OCI-LY7 (cell line): ENCODE measurements around the gene THOC1. TPM values are rescaled to one million over a fixed set of nuclear protein-coding genes. Genes with fewer than 3 reads are reported as not detected.

ENCODE experiments used
- BruUV-seq: library from RNA; stranded (reverse); fragments of 400-500 nt; replicated peaks from 2 replicates; lab custom pipeline; 2021; lab: Mats Ljungman, UMichigan
- CTCF ChIA-PET: fragments of 300-600 bp; sonication (Branson Sonifier 250); formaldehyde crosslinking; loops from one replicate; lab custom pipeline; 2022; ENCODE audit warnings: antibody characterized with exemption; ENCODE audit not compliant: unreplicated experiment; lab: Charles Lee
- POLR2A ChIA-PET: fragments of 300-600 bp; sonication (Branson Sonifier 250); formaldehyde crosslinking; loops from one replicate; lab custom pipeline; 2022; ENCODE audit warnings: antibody characterized with exemption; lab: Charles Lee
- DNase-seq: peaks from one replicate; pipeline ENCODE4 v3.0.0-alpha.2; 2015; ENCODE audit warnings: low spot score
- H2AFZ ChIP-seq: fragments of 200-600 bp; sonication (generic), shearing (Covaris generic); 2 replicates; pipeline ENCODE4 v1.6.1; 2014; ENCODE audit warnings: mild to moderate bottlenecking, antibody characterized with exemption, low read length, moderate library complexity
- H3K27ac ChIP-seq: fragments of 200-600 bp; sonication (generic); 2 replicates; pipeline ENCODE4 v1.5.1; 2014; ENCODE audit warnings: mixed run types, low read depth, mild to moderate bottlenecking, moderate library complexity, low read length, inconsistent platforms; ENCODE audit not compliant: poor library complexity, severe bottlenecking
- H3K36me3 ChIP-seq: fragments of 200-600 bp; sonication (generic); 2 replicates; pipeline ENCODE4 v1.6.1; 2014; ENCODE audit warnings: mild to moderate bottlenecking, antibody characterized with exemption, low read length, moderate library complexity, mixed read lengths; ENCODE audit not compliant: insufficient read depth
- H3K4me1 ChIP-seq: fragments of 200-600 bp; sonication (generic); 2 replicates; pipeline ENCODE4 v1.5.1; 2014; ENCODE audit warnings: mild to moderate bottlenecking, low read length; ENCODE audit not compliant: insufficient read depth, poor library complexity, severe bottlenecking
- H3K4me2 ChIP-seq: fragments of 200-600 bp; sonication (generic); 2 replicates; pipeline ENCODE4 v1.6.1; 2014; ENCODE audit warnings: mild to moderate bottlenecking, low read length
- H3K4me3 ChIP-seq: fragments of 200-600 bp; sonication (generic); 2 replicates; pipeline ENCODE4 v1.5.1; 2014; ENCODE audit warnings: mild to moderate bottlenecking, low read depth, low read length; ENCODE audit not compliant: poor library complexity, severe bottlenecking
- H3K79me2 ChIP-seq: fragments of 200-600 bp; sonication (generic); 2 replicates; pipeline ENCODE4 v1.6.1; 2016; ENCODE audit warnings: low read depth, mild to moderate bottlenecking, low read length, moderate library complexity, mixed read lengths; ENCODE audit not compliant: insufficient read depth
- H3K9me2 ChIP-seq: fragments of 200-600 bp; sonication (generic); 2 replicates; pipeline ENCODE4 v1.6.1; 2016; ENCODE audit warnings: mild to moderate bottlenecking, low read length, mixed read lengths; ENCODE audit not compliant: insufficient read depth
- H3K9me3 ChIP-seq: fragments of 200-600 bp; sonication (generic); 2 replicates; pipeline ENCODE4 v1.6.1; 2014; ENCODE audit warnings: mild to moderate bottlenecking, mixed run types, low read length, mixed read lengths
- H4K20me1 ChIP-seq: fragments of 200-600 bp; sonication (generic); 2 replicates; pipeline ENCODE4 v1.6.1; 2014; ENCODE audit warnings: mild to moderate bottlenecking, antibody characterized with exemption, low read length, moderate library complexity, mixed read lengths; ENCODE audit not compliant: insufficient read depth
- EZH2phosphoT487 ChIP-seq: fragments of 200-600 bp; sonication (generic); IDR thresholded peaks from 2 replicates; pipeline ENCODE4 v1.6.1; 2018; ENCODE audit warnings: low read depth, borderline replicate concordance, mild to moderate bottlenecking, mixed run types, antibody characterized with exemption, low read length, moderate library complexity, mixed read lengths
- intact Hi-C: fragments of 100-400 bp; cut with micrococcal nuclease; formaldehyde crosslinking; loops from one replicate; pipeline ENCODE4 v1.10.0; 2022; ENCODE audit not compliant: unreplicated experiment
- total RNA-seq, 2 experiments: library from RNA; depleted of rRNA in 1 of 2; stranded (reverse); fragments of >200 nt in 1 of 2; shearing (Covaris generic) in 1 of 2; gene quantifications; 2 replicates each; pipeline ENCODE4 v1.2.3, GENCODE V29; 2014 to 2022
- TF ChIP-seq, protein P1 (sequence below): fragments of 200-600 bp; sonication (generic); conservative IDR thresholded peaks from 2 replicates; pipeline ENCODE4 v1.5.1; 2014; ENCODE audit warnings: mild to moderate bottlenecking, antibody characterized with exemption, low read length, moderate library complexity, mixed read lengths

The THOC1 gene
- total RNA-seq, 2 experiments from 2014 or later: 70.4 to 74.6 TPM

DNA sequence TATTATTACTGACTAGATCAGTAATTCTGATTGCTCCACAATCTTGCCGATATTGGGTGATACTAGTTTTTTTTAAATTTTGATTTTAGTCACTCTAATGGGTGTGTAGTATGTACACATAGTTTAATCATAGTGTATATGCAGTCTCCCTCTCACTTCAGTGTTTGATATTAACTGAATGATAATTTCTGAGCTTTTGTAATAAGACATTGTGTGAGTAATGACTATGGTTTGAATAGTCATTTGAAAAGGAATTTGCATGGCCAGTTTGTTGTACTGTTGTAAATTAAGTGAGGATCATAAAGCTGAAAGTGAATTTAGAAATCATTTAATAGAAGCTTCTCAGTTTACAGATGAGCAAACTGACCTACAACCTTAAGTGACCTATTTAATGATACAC, 76.1 kb downstream of the THOC1 start:
- Histone ChIP-seq H3K79me2 (peaks cover 60% of the 10 kb centered on the region), H3K27ac (no peak overlapping the region)

DNA sequence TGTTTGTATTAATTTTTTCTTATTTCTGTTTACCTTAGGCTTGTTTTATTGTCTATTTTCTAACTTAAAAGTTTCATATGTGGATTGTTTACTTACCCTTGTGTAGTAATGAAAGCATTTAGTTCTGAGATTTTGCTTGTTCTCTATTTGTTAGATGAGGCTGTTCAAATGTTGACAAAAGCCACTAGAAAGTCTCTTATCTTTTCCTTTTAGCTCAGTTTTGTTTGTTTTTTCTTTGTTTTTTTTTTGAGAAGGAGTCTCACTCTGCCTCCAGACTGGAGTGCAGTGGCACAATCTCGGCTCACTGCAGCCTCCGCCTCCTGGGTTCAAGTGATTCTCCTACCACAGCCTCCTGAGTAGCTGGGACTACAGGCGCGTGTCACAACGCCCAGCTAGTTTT, 78.6 kb downstream of the THOC1 start:
- no peak overlapping the region for H3K4me3 ChIP-seq
- CTCF ChIA-PET: no interaction called here
- no TSS peak for BruUV-seq
- POLR2A ChIA-PET: no interaction called here
- no peak for DNase-seq
- H3K79me2 ChIP-seq: peaks cover 61% of the 10 kb centered on the region
- no peaks in the 10 kb centered on the region for H3K4me1 ChIP-seq
- intact Hi-C loops: loop anchor here (5.0 kb wide), 1 partner anchor 78 kb away; the partner anchor contains the start of gene THOC1
- peaks cover 13% of the 10 kb centered on the region; the same call in 1 of the 2 replicates for H4K20me1 ChIP-seq
- H3K9me2 ChIP-seq: no peaks in the 10 kb centered on the region
- no peak overlapping the region for H3K4me2 ChIP-seq
- H3K36me3 ChIP-seq: peaks cover 94% of the 10 kb centered on the region
- no peak overlapping the region for H2AFZ ChIP-seq
- no peaks in the 10 kb centered on the region for H3K9me3 ChIP-seq
- H3K27ac ChIP-seq: no peak overlapping the region
- no peak for TF ChIP-seq EZH2phosphoT487
- TF ChIP-seq, protein P1, sequence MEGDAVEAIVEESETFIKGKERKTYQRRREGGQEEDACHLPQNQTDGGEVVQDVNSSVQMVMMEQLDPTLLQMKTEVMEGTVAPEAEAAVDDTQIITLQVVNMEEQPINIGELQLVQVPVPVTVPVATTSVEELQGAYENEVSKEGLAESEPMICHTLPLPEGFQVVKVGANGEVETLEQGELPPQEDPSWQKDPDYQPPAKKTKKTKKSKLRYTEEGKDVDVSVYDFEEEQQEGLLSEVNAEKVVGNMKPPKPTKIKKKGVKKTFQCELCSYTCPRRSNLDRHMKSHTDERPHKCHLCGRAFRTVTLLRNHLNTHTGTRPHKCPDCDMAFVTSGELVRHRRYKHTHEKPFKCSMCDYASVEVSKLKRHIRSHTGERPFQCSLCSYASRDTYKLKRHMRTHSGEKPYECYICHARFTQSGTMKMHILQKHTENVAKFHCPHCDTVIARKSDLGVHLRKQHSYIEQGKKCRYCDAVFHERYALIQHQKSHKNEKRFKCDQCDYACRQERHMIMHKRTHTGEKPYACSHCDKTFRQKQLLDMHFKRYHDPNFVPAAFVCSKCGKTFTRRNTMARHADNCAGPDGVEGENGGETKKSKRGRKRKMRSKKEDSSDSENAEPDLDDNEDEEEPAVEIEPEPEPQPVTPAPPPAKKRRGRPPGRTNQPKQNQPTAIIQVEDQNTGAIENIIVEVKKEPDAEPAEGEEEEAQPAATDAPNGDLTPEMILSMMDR: no peak

More for the DNA sequence above, 76.1 kb downstream of the THOC1 start:
- peaks cover 13% of the 10 kb centered on the region; the same call in 1 of the 2 replicates for H4K20me1 ChIP-seq
- no peak overlapping the region for H2AFZ ChIP-seq
- no peaks in the 10 kb centered on the region for H3K4me1 ChIP-seq
- no peak for TF ChIP-seq EZH2phosphoT487
- TF ChIP-seq, protein P1: no peak
- no peaks in the 10 kb centered on the region for H3K9me3 ChIP-seq
- no peaks in the 10 kb centered on the region for H3K9me2 ChIP-seq
- ChIA-PET CTCF (no interaction called here), POLR2A (interaction anchor here (1.5 kb wide), 1 partner anchor 8 kb away, joined by 3 read pairs; no protein-coding TSS in a partner anchor)
- intact Hi-C loops: no loop called here
- H3K36me3 ChIP-seq: peaks cover 94% of the 10 kb centered on the region
- H3K4me2 ChIP-seq: no peak overlapping the region
- no TSS peak for BruUV-seq
- no peak overlapping the region for H3K4me3 ChIP-seq
- no peak for DNase-seq

DNA sequence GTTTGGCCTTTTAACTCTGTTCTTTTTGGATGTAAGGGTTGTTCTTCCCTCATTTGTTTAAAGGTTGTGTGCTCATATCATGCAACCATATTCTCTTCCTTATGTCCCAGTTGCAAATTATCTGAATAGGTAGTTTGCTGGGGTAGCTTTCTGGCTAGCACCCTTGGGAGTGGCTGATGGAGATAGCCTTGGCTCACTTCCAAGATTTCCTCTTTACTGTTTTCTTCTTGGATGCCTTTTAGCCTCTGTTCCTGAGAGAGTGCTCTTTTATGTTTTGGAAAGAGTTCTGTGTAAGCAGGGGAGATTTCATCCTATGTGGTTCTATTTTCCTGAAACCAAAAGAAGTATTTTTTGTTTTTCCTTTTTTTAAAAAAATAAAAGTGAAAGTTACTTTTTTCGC, 84.1 kb downstream of the THOC1 start:
- peaks cover 95% of the 10 kb centered on the region for H3K36me3 ChIP-seq
- H4K20me1 ChIP-seq: peaks cover 6% of the 10 kb centered on the region; the same call in 1 of the 2 replicates
- no peak overlapping the region for H3K4me3 ChIP-seq
- no peak overlapping the region for H2AFZ ChIP-seq
- peaks cover 59% of the 10 kb centered on the region for H3K79me2 ChIP-seq
- BruUV-seq: no TSS peak
- TF ChIP-seq, protein P1: no peak
- no peak for TF ChIP-seq EZH2phosphoT487
- no peaks in the 10 kb centered on the region for H3K9me3 ChIP-seq
- H3K27ac ChIP-seq: no peak overlapping the region
- ChIA-PET CTCF (no interaction called here), POLR2A (interaction anchor here (1.1 kb wide), 1 partner anchor 20 kb away, joined by 4 read pairs; no protein-coding TSS in a partner anchor)
- intact Hi-C loops: no loop called here
- no peak for DNase-seq
- no peaks in the 10 kb centered on the region for H3K9me2 ChIP-seq
- H3K4me2 ChIP-seq: no peak overlapping the region
- no peaks in the 10 kb centered on the region for H3K4me1 ChIP-seq
